ENCODE measurements around the gene DMXL2.
"Not testable (repeated sequence)": the region's sequence is repeated elsewhere in the genome, so short reads cannot be mapped to it uniquely, and the experiment has no call there.

The DMXL2 gene

DNA sequence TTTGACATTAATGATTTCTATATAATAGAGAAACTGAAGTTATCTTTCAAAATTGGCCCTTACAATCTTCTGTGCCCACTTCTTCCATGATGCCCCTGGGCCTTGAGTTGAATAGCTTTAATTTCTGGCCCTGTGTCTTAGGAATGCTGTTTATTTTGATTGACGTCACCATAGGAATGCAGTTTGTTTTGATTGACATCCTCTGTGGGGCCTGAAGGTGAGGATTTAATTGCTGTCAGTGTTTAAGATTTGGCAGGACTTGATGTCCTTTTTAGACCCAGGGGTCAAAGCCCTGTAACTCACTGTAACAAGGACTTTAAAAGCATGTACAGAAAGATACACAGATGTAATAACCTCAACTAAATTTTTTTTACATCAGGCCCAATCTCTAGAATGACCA is 197.8 kb downstream of the DMXL2 start:
- Histone ChIP-seq H3K27ac (ENCODE audit: low read length) (no peak overlapping the region), H3K9me3 (ENCODE audit: insufficient read depth, low read length) (no peaks in the 10 kb centered on the region), H2AFZ (ENCODE audit: low read depth, low read length) (no peak overlapping the region), H3K4me2 (ENCODE audit: low read length) (no peak overlapping the region), H3K36me3 (replicated peaks; ENCODE audit: low read depth, low read length) (no peaks in the 10 kb centered on the region), H4K20me1 (ENCODE audit: insufficient read depth, low read length) (no peaks in the 10 kb centered on the region), H3K79me2 (ENCODE audit: low read length) (no peaks in the 10 kb centered on the region), H3K4me1 (ENCODE audit: low read length) (no peaks in the 10 kb centered on the region), H3K4me3 (ENCODE audit: low read length) (no peak overlapping the region), H3K27me3 (ENCODE audit: low read depth, low read length) (no peaks in the 10 kb centered on the region), H3K9ac (ENCODE audit: low read length) (no peak overlapping the region)
- TF ChIP-seq, protein P1, sequence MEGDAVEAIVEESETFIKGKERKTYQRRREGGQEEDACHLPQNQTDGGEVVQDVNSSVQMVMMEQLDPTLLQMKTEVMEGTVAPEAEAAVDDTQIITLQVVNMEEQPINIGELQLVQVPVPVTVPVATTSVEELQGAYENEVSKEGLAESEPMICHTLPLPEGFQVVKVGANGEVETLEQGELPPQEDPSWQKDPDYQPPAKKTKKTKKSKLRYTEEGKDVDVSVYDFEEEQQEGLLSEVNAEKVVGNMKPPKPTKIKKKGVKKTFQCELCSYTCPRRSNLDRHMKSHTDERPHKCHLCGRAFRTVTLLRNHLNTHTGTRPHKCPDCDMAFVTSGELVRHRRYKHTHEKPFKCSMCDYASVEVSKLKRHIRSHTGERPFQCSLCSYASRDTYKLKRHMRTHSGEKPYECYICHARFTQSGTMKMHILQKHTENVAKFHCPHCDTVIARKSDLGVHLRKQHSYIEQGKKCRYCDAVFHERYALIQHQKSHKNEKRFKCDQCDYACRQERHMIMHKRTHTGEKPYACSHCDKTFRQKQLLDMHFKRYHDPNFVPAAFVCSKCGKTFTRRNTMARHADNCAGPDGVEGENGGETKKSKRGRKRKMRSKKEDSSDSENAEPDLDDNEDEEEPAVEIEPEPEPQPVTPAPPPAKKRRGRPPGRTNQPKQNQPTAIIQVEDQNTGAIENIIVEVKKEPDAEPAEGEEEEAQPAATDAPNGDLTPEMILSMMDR (IDR thresholded peaks at IDR 0.05; ENCODE audit: low read depth, low read length): no peak
- TF ChIP-seq EZH2phosphoT487 (IDR thresholded peaks at IDR 0.05; ENCODE audit: low read depth): no peak

DNA sequence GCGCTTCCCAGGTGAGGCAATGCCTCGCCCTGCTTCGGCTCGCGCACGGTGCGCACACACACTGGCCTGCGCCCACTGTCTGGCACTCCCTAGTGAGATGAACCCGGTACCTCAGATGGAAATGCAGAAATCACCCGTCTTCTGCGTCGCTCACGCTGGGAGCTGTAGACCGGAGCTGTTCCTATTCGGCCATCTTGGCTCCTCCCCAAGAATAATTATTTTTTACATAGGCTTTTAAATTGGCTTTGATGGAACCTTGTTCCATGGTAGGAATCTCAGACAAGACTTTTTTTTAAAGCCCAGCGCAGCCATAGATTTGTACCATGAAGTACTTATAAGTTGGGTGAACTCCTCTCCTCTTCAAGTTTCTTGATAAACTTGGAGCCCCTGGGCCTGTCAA is 199.5 kb downstream of the DMXL2 start:
- H3K27ac ChIP-seq (ENCODE audit: low read length): not testable (repeated sequence)

DNA sequence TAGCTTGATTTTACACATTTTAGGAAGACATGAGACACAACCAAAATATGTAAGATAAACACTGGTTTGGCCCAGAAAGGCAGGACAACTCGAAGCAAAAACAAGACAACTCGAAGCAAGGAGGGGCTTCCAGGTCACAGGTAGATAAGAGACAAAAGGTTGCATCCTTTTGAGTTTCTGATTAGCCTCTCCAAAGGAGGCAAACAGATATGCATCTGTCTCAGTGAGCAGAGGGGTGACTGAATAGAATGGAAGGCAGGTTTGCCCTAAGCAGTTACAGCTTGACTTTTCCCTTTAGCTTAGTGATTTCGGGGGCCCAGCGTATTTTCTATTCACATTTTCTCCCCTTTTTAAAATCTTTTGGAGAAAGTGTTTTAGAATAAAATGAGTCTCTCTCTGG is 206.4 kb downstream of the DMXL2 start:
- H4K20me1 ChIP-seq (ENCODE audit: insufficient read depth, low read length): no peaks in the 10 kb centered on the region
- TF ChIP-seq EZH2phosphoT487 (IDR thresholded peaks at IDR 0.05; ENCODE audit: low read depth): no peak
- TF ChIP-seq, protein P1 (IDR thresholded peaks at IDR 0.05; ENCODE audit: low read depth, low read length): no peak
- no peaks in the 10 kb centered on the region for H3K27me3 ChIP-seq (ENCODE audit: low read depth, low read length)
- peaks cover 15% of the 10 kb centered on the region for H3K4me1 ChIP-seq (ENCODE audit: low read length)
- H3K9me3 ChIP-seq (ENCODE audit: insufficient read depth, low read length): no peaks in the 10 kb centered on the region
- no peak overlapping the region for H3K9ac ChIP-seq (ENCODE audit: low read length)
- H2AFZ ChIP-seq (ENCODE audit: low read depth, low read length): no peak overlapping the region
- no peaks in the 10 kb centered on the region for H3K79me2 ChIP-seq (ENCODE audit: low read length)
- H3K27ac ChIP-seq (ENCODE audit: low read length): no peak overlapping the region
- no peak overlapping the region for H3K4me3 ChIP-seq (ENCODE audit: low read length)
- no peak overlapping the region for H3K4me2 ChIP-seq (ENCODE audit: low read length)
- no peaks in the 10 kb centered on the region for H3K36me3 ChIP-seq (replicated peaks; ENCODE audit: low read depth, low read length)

More for the DNA sequence above, 199.5 kb downstream of the DMXL2 start:
- not testable (repeated sequence) for H3K4me2 ChIP-seq (ENCODE audit: low read length); H3K79me2 ChIP-seq (ENCODE audit: low read length); H3K9me3 ChIP-seq (ENCODE audit: insufficient read depth, low read length); H3K4me3 ChIP-seq (ENCODE audit: low read length); H3K4me1 ChIP-seq (ENCODE audit: low read length); H4K20me1 ChIP-seq (ENCODE audit: insufficient read depth, low read length); H2AFZ ChIP-seq (ENCODE audit: low read depth, low read length); H3K9ac ChIP-seq (ENCODE audit: low read length); H3K36me3 ChIP-seq (replicated peaks; ENCODE audit: low read depth, low read length); H3K27me3 ChIP-seq (ENCODE audit: low read depth, low read length)

DNA sequence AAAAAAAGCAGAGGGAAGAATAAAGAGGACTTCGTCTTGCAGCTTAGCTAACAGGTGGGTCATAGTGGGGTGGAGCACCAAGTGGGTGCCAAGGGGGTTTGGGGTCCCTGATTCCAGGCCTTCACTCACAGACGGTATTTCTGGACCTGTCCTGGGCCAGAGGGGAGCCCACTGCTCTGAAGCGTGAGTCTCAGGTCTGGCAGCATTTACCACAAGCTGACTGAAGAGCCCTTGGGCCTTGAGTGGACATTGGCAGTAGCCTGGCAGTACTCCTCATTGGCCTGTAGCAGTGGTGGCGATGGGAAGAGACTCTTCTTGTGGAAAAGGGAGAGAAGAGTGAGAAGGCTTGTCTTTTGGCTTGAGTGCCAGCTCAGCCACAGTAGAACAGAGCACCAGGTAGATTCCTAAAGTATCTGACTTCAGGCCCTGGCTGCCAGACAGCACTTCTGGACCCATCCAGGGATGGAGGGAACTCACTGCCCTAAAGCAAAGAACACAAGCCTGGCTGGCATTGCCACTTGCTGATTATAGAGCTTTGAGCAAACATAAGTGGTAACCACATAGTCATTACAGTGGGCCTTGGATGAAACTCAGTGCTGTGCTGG is 208.2 kb downstream of the DMXL2 start:
- Histone ChIP-seq H3K9me3 (ENCODE audit: insufficient read depth, low read length) (no peaks in the 10 kb centered on the region), H2AFZ (ENCODE audit: low read depth, low read length) (no peak overlapping the region), H4K20me1 (ENCODE audit: insufficient read depth, low read length) (no peaks in the 10 kb centered on the region), H3K79me2 (ENCODE audit: low read length) (no peaks in the 10 kb centered on the region), H3K36me3 (replicated peaks; ENCODE audit: low read depth, low read length) (no peaks in the 10 kb centered on the region), H3K27ac (ENCODE audit: low read length) (no peak overlapping the region), H3K9ac (ENCODE audit: low read length) (no peak overlapping the region), H3K4me1 (ENCODE audit: low read length) (peaks cover 15% of the 10 kb centered on the region), H3K27me3 (ENCODE audit: low read depth, low read length) (no peaks in the 10 kb centered on the region), H3K4me3 (ENCODE audit: low read length) (no peak overlapping the region), H3K4me2 (ENCODE audit: low read length) (no peak overlapping the region)
- TF ChIP-seq EZH2phosphoT487 (IDR thresholded peaks at IDR 0.05; ENCODE audit: low read depth): no peak
- TF ChIP-seq, protein P1 (IDR thresholded peaks at IDR 0.05; ENCODE audit: low read depth, low read length): no peak
